Small intestine (tissue), 7 donors: ENCODE results near the gene APCDD1. TPM values are rescaled to one million over a fixed set of nuclear protein-coding genes. Genes with fewer than 3 reads are reported as not detected.
"Not testable (repeated sequence)": the region's sequence is repeated elsewhere in the genome, so short reads cannot be mapped to it uniquely, and the experiment has no call there.

Experiments
- DNase-seq, 2 donors: peaks; one replicate each; pipeline versions ENCODE4 v3.0.0 to v3.0.0-alpha.2; 2013
- FAIRE-seq: peaks from 2 replicates; lab custom pipeline; 2012; peaks lifted over from hg19 to GRCh38; lab: Jason Lieb, UNC
- H3K27ac ChIP-seq, 3 donors: one replicate each; pipeline ENCODE4 v1.5.1; 2013; ENCODE audit warnings: low read length in 2 of 3, mild to moderate bottlenecking in 2 of 3, control low read depth in 1 of 3, inconsistent platforms in 1 of 3, low read depth in 1 of 3, moderate library complexity in 1 of 3
- H3K27me3 ChIP-seq, 3 donors: one replicate each; pipeline ENCODE4 v1.6.1; 2013; ENCODE audit warnings: low read length in 3 of 3, inconsistent platforms in 1 of 3; ENCODE audit not compliant: control insufficient read depth in 3 of 3, insufficient read depth in 3 of 3
- H3K36me3 ChIP-seq, 3 donors: one replicate each; pipeline ENCODE4 v1.6.1; 2013; ENCODE audit warnings: low read length in 3 of 3, inconsistent platforms in 1 of 3, low read depth in 1 of 3, mild to moderate bottlenecking in 1 of 3, moderate library complexity in 1 of 3; ENCODE audit not compliant: control insufficient read depth in 3 of 3, insufficient read depth in 2 of 3
- H3K4me1 ChIP-seq, 3 donors: one replicate each; pipeline ENCODE4 v1.6.1; 2013; ENCODE audit warnings: low read length in 2 of 3, inconsistent platforms in 1 of 3, low read depth in 1 of 3, mild to moderate bottlenecking in 1 of 3, moderate library complexity in 1 of 3; ENCODE audit not compliant: control insufficient read depth in 3 of 3, insufficient read depth in 2 of 3
- H3K4me3 ChIP-seq, 3 donors: one replicate each; pipeline ENCODE4 v1.5.1; 2013; ENCODE audit warnings: low read length in 3 of 3, control low read depth in 1 of 3, inconsistent platforms in 1 of 3, low read depth in 1 of 3, mild to moderate bottlenecking in 1 of 3, moderate library complexity in 1 of 3
- H3K9me3 ChIP-seq, 2 donors: one replicate each; pipeline ENCODE4 v1.6.1; 2013; ENCODE audit warnings: low read depth in 1 of 2, low read length in 1 of 2; ENCODE audit not compliant: control insufficient read depth in 2 of 2, insufficient read depth in 1 of 2
- WGBS, 3 donors: extraction: QIAGEN DNeasy Blood & Tissue Kit; methylation state at CpG; one replicate each; pipeline ENCODE4 v1.1.7; 2013; 5-methylcytosine and 5-hydroxymethylcytosine counted together
- polyA plus RNA-seq, 4 donors: library from polyadenylated mRNA; stranded (reverse) in 3 of 4; unstranded in 1 of 4; fragments of 200-250 nt in 3 of 4; fragments of 120-200 nt in 1 of 4; gene quantifications; one replicate each; pipeline versions ENCODE4 v1.2.1 to v1.2.3, GENCODE V29; 2013
- donor health status: healthy with polysubstance abuse.
- donor health status: control.
- donor health status: control.
- donor health status: Bipolar disorder and iron deficiency.
- donor health status: healthy.

APCDD1 gene
- polyA plus RNA-seq, 4 donors = 0.67 to 21.6 (median 5.0) TPM

- Histone ChIP-seq H3K4me3 (no peak overlapping the region), H3K4me1 (no peaks in the 10 kb centered on the region), H3K27ac (no peak overlapping the region), H3K36me3 (peaks cover 2 to 9% (median 9%) of the 10 kb centered on the region in 3 donors), H3K27me3 (no peaks in the 10 kb centered on the region), H3K9me3 (no peaks in the 10 kb centered on the region)
- DNase-seq (no peak), FAIRE-seq (no peak)
- 92 to 100% (median 96%) methylated on average over 2 of the region's 2 CpGs for WGBS, 3 donors
Measured at GRCh38 chr18:10536280-10536679, 81.8 kb downstream of the APCDD1 start.

DNA sequence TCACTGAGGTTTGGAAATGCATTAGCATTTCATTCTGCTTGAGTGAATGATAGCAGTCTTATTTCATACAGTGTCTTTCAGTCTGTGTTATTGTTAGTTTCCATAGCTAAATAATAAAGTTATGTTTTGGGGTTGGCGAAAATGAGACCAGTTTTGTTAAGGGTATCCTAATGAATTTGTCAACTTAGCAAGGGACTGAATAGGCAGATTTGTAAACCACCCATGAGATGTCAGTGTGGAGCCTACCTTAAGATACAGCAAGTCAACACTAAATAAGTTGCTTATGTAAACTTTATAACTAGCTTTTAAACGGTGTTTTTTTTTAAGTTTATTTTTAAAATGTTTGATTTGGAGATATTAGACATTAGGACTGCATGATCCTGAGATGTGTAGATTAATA lies 83.3 kb downstream of the APCDD1 start:
- 66 to 73% (median 70%) methylated on average over 2 of the region's 2 CpGs for WGBS, 3 donors
- peaks cover 2 to 17% (median 14%) of the 10 kb centered on the region in 3 donors for H3K36me3 ChIP-seq
- FAIRE-seq = no peak

GRCh38 chr18:10539124-10539523 lies 84.7 kb downstream of the APCDD1 start:
- WGBS, 3 donors = 93 to 99% (median 96%) methylated on average over 5 of the region's 5 CpGs
- not testable (repeated sequence) for DNase-seq, H3K4me1 ChIP-seq, H3K27ac ChIP-seq, FAIRE-seq, H3K27me3 ChIP-seq, H3K9me3 ChIP-seq, H3K4me3 ChIP-seq
- H3K36me3 ChIP-seq = peaks cover 5 to 15% (median 14%) of the 10 kb centered on the region in 3 donors

More for the DNA sequence above, 83.3 kb downstream of the APCDD1 start:
- DNase-seq = no peak
- no peak overlapping the region for H3K4me3 ChIP-seq
- no peaks in the 10 kb centered on the region for H3K4me1 ChIP-seq
- H3K9me3 ChIP-seq = no peaks in the 10 kb centered on the region
- H3K27ac ChIP-seq = no peak overlapping the region
- H3K27me3 ChIP-seq = no peaks in the 10 kb centered on the region

Other genes with a start within 250 kb of the APCDD1 start
- gene NAPG, start 71.4 kb downstream of the APCDD1 start, polyA plus RNA-seq = 10 to 100 TPM; 11.1 to 24.1 (median 16.3) TPM